ENCODE measurements around the gene PCMT1. TPM values are rescaled to one million over a fixed set of nuclear protein-coding genes. Genes with fewer than 3 reads are reported as not detected.
"Not testable (repeated sequence)": the region's sequence is repeated elsewhere in the genome, so short reads cannot be mapped to it uniquely, and the experiment has no call there.

Gene PCMT1
- polyA plus RNA-seq, 3 donors, result 84.8 to 315 (median 262) TPM

- H2AFZ ChIP-seq (ENCODE audit: insufficient read depth, low read depth, low read length, poor library complexity, severe bottlenecking), result peak within 1 kb of the TSS; percentile 93
- DNase-seq, result peak; percentile 81 to 88 (median 85)
- Mint-ChIP-seq H3K27ac (peak within 1 kb of the TSS; percentile 88 to 97 (median 91)), H3K36me3 (peaks cover 18 to 23% of the 10 kb centered on the region in 2 donors), H3K27me3 (ENCODE audit: low read depth in 3 of 3) (no peaks in the 10 kb centered on the region), H3K4me1 (peaks cover 25% of the 10 kb centered on the region), H3K4me3 (peak within 1 kb of the TSS; percentile 97 to 98), H3K9me3 (no peaks in the 10 kb centered on the region)
- no peaks in the 10 kb centered on the region for H3K27me3 ChIP-seq (ENCODE audit: control insufficient read depth in 2 of 2, insufficient read depth in 2 of 2, low read length in 2 of 2)
- H3K79me2 ChIP-seq (ENCODE audit: insufficient read depth, low read length), result peaks cover 51% of the 10 kb centered on the region
- peak within 1 kb of the TSS; percentile 81 for H3K9ac ChIP-seq (ENCODE audit: insufficient read depth, low read length, poor library complexity, severe bottlenecking)
- peak within 1 kb of the TSS; percentile 73 to 88 for H3K27ac ChIP-seq (ENCODE audit: low read depth in 1 of 2, low read length in 2 of 2)
- no peaks in the 10 kb centered on the region for H3K9me3 ChIP-seq (replicated peaks in 1 of 2; ENCODE audit: control insufficient read depth in 1 of 2, insufficient read depth in 1 of 2, low read length in 2 of 2)
- H3K4me1 ChIP-seq (ENCODE audit: control insufficient read depth in 1 of 2, insufficient read depth in 2 of 2, low read length in 2 of 2), result peaks cover 25 to 39% of the 10 kb centered on the region in 2 donors
- H3K36me3 ChIP-seq (replicated peaks in 1 of 2; ENCODE audit: control insufficient read depth in 1 of 2, insufficient read depth in 2 of 2, low read length in 2 of 2), result peaks cover 15 to 21% of the 10 kb centered on the region in 2 donors
- intact Hi-C loops (cut with micrococcal nuclease), result no loop called here
- WGBS (ENCODE audit: insufficient coverage), result 5% methylated on average over 40 of the region's 41 CpGs
- TF ChIP-seq, protein P1, sequence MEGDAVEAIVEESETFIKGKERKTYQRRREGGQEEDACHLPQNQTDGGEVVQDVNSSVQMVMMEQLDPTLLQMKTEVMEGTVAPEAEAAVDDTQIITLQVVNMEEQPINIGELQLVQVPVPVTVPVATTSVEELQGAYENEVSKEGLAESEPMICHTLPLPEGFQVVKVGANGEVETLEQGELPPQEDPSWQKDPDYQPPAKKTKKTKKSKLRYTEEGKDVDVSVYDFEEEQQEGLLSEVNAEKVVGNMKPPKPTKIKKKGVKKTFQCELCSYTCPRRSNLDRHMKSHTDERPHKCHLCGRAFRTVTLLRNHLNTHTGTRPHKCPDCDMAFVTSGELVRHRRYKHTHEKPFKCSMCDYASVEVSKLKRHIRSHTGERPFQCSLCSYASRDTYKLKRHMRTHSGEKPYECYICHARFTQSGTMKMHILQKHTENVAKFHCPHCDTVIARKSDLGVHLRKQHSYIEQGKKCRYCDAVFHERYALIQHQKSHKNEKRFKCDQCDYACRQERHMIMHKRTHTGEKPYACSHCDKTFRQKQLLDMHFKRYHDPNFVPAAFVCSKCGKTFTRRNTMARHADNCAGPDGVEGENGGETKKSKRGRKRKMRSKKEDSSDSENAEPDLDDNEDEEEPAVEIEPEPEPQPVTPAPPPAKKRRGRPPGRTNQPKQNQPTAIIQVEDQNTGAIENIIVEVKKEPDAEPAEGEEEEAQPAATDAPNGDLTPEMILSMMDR (IDR thresholded peaks at IDR 0.05), result peak; percentile 62
- H3K4me3 ChIP-seq (replicated peaks in 1 of 3; ENCODE audit: low read depth in 2 of 3, low read length in 3 of 3), result peak within 1 kb of the TSS; percentile 74 to 87 (median 87)
- H3K4me2 ChIP-seq (replicated peaks; ENCODE audit: extremely low read depth, low read length, poor library complexity, severe bottlenecking), result peak within 1 kb of the TSS; percentile 89
- H4K20me1 ChIP-seq (ENCODE audit: insufficient read depth, low read length), result peaks cover 8% of the 10 kb centered on the region
Measured at GRCh38 chr6:149746147-149746946, 3.2 kb upstream of the PCMT1 start, which contains the start of gene NUP43. NUP43 (minus strand) TSS chr6:149746529; CDS start chr6:149746495, 34 bp downstream.

DNA sequence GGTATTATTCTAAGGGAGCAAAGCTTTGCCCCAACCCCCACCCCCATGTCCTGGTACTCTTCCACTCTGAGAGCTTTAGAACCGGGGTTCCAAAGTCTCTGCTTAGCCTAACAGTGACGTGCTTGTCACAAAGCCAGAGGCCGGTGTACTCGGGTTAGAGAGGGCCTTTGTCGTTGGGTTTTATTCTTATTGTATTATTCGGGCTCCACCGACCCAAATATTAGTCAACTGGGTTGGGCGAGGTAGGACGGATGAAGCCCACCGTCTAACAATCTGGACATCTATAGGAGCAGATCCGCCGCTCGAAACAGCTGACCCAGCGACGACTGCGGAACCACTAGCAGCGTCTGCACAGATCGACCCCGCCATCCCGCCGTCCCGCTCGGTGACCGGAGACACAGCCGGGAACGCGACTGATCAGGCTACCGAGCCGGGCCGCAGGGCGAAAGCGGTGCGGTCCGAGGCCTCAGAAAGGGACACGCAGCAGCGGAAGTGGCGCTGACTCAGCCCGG is 403 bp upstream of the PCMT1 start:
- H3K36me3 Mint-ChIP-seq; H3K36me3 ChIP-seq (replicated peaks in 1 of 2; ENCODE audit: control insufficient read depth in 1 of 2, insufficient read depth in 2 of 2, low read length in 2 of 2); H3K9me3 ChIP-seq (replicated peaks in 1 of 2; ENCODE audit: control insufficient read depth in 1 of 2, insufficient read depth in 1 of 2, low read length in 2 of 2); H3K27me3 Mint-ChIP-seq (ENCODE audit: low read depth in 3 of 3); H3K27me3 ChIP-seq (ENCODE audit: control insufficient read depth in 2 of 2, insufficient read depth in 2 of 2, low read length in 2 of 2); intact Hi-C loops (cut with micrococcal nuclease); H3K9me3 Mint-ChIP-seq; DNase-seq: not testable (repeated sequence)
- peak overlapping the region; percentile 88 for H3K9ac ChIP-seq (ENCODE audit: insufficient read depth, low read length, poor library complexity, severe bottlenecking)
- H3K4me1 Mint-ChIP-seq, result peaks cover 49% of the 10 kb centered on the region
- peaks cover 73% of the 10 kb centered on the region for H3K79me2 ChIP-seq (ENCODE audit: insufficient read depth, low read length)
- 0% methylated on average over 25 of the region's 38 CpGs for WGBS (ENCODE audit: insufficient coverage)
- peak overlapping the region; percentile 87 to 96 (median 94) for H3K27ac Mint-ChIP-seq
- peaks cover 23% of the 10 kb centered on the region for H4K20me1 ChIP-seq (ENCODE audit: insufficient read depth, low read length)
- H2AFZ ChIP-seq (ENCODE audit: insufficient read depth, low read depth, low read length, poor library complexity, severe bottlenecking), result peak overlapping the region; percentile 57
- peak overlapping the region; percentile 91 to 93 for H3K4me3 Mint-ChIP-seq
- H3K4me3 ChIP-seq (replicated peaks in 1 of 3; ENCODE audit: low read depth in 2 of 3, low read length in 3 of 3), result peak overlapping the region; percentile 22 to 95 (median 88)
- H3K27ac ChIP-seq (ENCODE audit: low read depth in 1 of 2, low read length in 2 of 2), result peak overlapping the region; percentile 89 to 97
- H3K4me1 ChIP-seq (ENCODE audit: control insufficient read depth in 1 of 2, insufficient read depth in 2 of 2, low read length in 2 of 2), result peaks cover 49 to 67% of the 10 kb centered on the region in 2 donors
- H3K4me2 ChIP-seq (replicated peaks; ENCODE audit: extremely low read depth, low read length, poor library complexity, severe bottlenecking), result peak overlapping the region; percentile 98
